NCI-H1048 (cell line): ENCODE data around the gene TSPOAP1.

ENCODE experiments used
- DNase-seq: peaks from one replicate; lab custom pipeline; 2025; lab: John Stamatoyannopoulos, UW

The TSPOAP1 gene

GRCh38 chr17:58278661-58279015 is 50.0 kb downstream of the TSPOAP1 start:
- no peak for DNase-seq

GRCh38 chr17:58277802-58278595 is 50.6 kb downstream of the TSPOAP1 start:
- DNase-seq: no peak

- DNase-seq: no peak
Observed at GRCh38 chr17:58277107-58277801, 51.3 kb downstream of the TSPOAP1 start.

- DNase-seq: no peak
Observed at GRCh38 chr17:58276423-58276822, 52.2 kb downstream of the TSPOAP1 start.

GRCh38 chr17:58275417-58275816 is 53.2 kb downstream of the TSPOAP1 start:
- DNase-seq: no peak

GRCh38 chr17:58273453-58274104 is 55.0 kb downstream of the TSPOAP1 start:
- DNase-seq: no peak

GRCh38 chr17:58272367-58273280 is 56.0 kb downstream of the TSPOAP1 start:
- no peak for DNase-seq

- no peak for DNase-seq
Observed at GRCh38 chr17:58271216-58271931, 57.2 kb downstream of the TSPOAP1 start.

- DNase-seq: no peak
Observed at GRCh38 chr17:58270476-58271215, 57.9 kb downstream of the TSPOAP1 start.

GRCh38 chr17:58269557-58270291 is 58.9 kb downstream of the TSPOAP1 start:
- DNase-seq: no peak

- DNase-seq: no peak
Observed at GRCh38 chr17:58268774-58269556, 59.6 kb downstream of the TSPOAP1 start.

GRCh38 chr17:58268326-58268725 is 60.3 kb downstream of the TSPOAP1 start:
- no peak for DNase-seq

- no peak for DNase-seq
Observed at GRCh38 chr17:58267347-58268324, 61.0 kb downstream of the TSPOAP1 start.

GRCh38 chr17:58265902-58266875 is 62.4 kb downstream of the TSPOAP1 start:
- DNase-seq: no peak

GRCh38 chr17:58265271-58265670 is 63.3 kb downstream of the TSPOAP1 start:
- no peak for DNase-seq

GRCh38 chr17:58264407-58265103 is 64.0 kb downstream of the TSPOAP1 start:
- DNase-seq: no peak
